ACHN (cell line): ENCODE measurements around the gene DENND6B.
A peak's percentile ranks its signal among the peaks of the same experiment; 100 is the strongest.

Experiments used
- DNase-seq: peaks from one replicate; pipeline ENCODE4 v3.0.0-alpha.2; 2015
- in situ Hi-C: cut with HindIII; loops from 2 replicates; pipeline ENCODE4 v1.10.0; 2017; ENCODE audit warnings: low sequenced_read_pairs, low pct_ligation_motif_present, low pct_unique_long_range_greater_than_20kb

DENND6B gene

DNA sequence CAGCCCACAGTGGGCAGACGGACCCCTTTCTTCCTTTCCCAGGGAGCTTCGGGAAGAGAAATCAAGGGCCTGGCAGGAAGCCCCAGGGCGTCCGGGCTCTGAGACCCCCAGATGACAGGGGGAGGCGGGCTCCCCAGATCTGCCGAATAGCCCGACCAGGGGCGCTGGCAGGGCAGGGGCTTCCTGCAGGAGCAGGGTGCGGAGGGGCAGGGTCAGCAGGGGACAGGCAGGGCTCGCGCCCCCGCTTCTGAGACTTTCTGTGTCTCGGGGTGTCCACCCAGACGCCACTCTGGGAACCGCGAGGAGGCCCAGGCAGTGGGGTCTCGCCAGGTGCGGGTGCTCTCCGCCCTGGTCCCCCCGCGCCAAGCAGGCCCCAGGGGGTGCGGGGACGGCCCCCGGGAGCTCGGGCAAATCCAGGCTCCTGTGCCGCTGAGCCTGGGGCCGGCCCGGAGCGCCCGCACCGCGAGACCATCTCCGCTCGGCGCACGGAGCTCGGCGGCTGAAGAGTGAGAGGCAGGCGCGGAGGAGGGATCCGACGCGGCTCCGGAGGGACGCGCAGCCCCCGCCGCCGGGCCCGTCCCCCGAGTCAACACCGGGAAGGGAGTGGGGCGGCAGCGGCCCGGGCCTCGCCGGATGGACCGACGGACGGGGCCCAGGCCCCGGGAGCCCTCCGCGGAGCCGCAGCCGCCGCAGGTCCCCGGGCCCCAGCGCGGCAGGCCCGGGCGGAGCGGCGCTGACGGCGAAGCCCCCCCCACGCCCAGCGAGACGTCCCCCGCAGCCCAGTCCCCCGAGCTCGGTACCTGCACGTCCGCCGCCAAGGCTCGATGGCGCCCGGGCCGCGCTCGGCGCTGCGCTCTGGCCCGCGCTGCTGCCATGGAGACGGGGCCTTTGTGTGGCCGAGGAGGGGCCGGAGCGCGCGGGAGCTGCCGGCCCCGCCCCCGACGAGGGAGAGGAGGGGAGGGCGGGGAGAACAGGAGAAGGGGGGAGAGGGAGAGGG, 19.8 kb downstream of the DENND6B start, which contains the start of gene PLXNB2:
Gene PLXNB2 (minus strand): TSS at position 894 of the 997 bp plus-strand sequence. CDS start 17,062 bp downstream, outside the sequence.
- peak; percentile 55 for DNase-seq

DNA sequence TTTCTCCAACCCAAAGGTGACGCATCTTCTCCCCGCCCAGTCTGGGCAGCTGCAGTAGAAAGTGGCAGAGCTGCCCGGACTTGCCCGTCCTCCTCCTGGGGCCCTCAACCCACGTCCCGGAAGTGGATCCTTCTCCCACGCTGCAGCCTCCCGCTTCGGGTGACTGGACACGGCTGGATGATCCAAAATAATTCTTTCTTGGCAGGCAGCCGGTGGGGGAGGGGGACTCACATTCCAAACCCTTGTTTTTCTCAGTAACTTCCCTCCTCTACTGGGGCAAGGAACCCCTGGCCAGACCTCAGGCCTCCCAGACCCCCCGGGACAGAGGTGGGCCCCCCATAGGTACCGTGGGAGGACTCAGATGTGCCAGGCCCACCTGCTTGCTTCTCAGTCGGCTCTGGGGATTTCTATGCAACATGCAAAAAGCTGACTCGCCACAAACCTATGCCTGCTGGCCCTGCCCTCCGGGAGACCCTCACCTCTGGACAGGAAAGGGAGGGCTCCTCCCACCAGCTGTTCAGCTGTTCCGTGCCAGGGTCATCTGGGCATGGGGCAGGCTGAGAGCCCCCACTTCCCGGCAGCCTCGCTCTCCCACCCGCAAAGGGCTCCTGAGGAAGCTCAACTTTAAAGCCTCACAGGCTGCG, 20.8 kb downstream of the DENND6B start:
- peak; percentile 94 for DNase-seq
- in situ Hi-C loops = no loop called here

More for the DNA sequence above, 19.8 kb downstream of the DENND6B start, which contains the start of gene PLXNB2:
- in situ Hi-C loops = no loop called here

DNA sequence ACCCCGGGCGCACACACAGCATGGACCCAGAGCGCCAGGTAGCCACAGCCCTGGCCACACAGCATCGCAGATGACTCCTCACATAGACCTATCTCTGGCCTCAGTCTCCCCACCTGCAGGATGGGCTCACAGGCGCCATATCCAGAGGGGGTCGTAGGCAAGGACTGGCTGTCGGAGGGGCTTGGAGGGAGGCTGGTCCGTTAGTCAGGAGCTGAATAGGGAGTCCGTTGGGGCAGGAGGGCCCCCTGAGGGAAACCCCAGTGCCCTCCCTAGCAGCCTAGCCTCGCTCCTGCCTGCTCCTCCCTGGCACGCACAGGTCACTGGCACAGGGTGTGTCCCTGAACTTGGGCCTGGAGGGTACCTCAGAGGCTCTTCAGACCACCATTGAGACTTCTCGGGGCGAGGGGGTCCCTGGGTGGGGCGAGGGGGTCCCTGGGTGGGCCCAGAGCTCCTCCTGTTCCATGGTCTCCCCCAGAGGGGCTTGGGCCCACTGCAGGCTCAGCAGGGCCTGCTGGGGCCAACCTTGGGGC, 21.4 kb downstream of the DENND6B start:
- in situ Hi-C loops = no loop called here
- DNase-seq = no peak

DNA sequence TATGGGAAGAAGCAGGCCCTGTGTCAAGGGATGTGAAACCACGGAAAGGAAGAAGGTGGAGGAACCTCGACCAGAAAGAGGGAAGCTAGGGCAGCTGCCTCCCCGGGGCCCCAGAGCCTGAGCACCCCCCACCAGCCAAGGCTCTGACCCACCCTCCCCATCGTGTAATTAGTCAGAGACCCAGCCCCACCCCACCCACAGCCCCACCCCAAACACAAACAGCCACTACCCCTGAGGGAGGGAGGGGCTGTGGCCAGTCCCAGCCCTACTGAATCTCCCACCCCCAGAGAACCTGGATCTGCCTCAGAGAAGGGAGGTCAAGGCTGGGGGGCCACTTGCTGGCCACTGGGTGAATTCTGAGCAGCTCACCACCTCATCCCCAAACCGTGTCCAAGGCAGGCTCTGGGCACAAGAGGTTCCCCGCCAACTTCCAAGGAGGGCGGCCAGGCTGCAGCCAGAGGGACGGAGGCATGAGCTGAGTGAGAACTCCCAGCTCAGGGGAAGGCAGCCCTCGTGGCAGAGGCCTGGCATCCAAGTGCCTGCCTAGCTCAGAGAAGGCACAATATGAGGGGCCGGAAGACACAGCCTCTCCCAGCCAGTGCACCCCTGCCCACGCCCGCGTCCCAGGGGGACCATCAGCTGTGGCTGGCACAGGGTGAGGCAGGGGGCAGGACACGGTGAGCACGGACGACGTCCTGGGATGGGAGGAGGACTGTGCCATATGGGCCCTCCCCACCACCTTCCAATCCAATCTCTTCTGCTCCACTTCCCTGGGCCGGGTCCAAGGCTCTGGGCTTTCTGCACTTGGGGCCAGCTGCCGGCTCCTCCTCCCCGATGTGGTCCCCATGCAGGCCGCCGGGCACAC, 22.1 kb downstream of the DENND6B start:
- in situ Hi-C loops = no loop called here
- DNase-seq = peak; percentile 45

DNA sequence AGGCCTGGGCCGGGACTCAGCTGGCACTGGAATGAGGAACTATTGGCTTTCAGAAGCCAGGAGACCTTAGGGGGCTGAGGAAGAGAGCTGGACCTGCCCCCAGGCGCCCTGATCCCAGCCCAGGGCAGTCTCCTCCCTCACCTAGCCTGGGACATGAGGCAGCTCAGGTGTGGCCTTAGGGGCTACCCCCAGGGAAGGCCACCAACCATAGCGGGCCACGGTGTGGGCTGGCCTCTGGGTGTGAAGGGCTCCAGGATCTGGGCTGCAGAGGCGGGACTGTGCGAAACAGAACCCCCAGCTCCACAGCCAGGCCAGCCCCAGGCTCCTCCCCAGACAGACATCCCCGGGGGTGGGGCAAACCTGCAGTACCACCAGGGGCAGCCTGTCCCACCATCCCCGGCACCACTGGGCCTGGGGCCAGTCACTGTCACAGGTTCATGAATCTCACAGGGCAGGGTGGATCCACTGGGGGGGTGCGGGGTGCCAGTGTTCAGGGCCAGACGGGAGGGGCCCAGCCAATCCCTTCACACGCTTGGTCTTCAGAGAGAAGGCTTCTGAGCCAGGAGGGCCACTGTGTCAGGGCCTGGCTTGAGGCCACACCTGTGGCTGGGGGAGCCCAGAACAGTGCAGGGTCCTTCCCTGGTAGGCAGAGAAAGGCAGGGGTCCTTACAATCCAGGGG, 22.8 kb downstream of the DENND6B start:
- no peak for DNase-seq
- in situ Hi-C loops = no loop called here

DNA sequence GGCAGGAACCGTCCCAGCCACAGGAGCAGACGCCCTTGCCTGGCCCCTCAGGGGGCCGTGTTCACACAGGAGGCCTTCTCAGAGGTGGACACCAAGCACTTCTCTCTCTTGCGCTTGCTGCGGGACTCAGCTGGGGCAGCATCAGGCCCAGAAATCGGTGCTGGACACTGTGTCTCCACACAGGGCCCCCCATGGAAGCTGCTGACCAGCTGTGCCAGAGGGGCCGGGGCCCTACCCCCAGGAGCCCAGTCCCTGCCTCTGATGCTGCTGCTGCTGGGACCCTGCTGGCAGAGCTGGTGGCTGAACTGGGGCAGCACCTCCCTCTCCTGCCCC, 23.3 kb downstream of the DENND6B start:
- in situ Hi-C loops = no loop called here
- no peak for DNase-seq

DNA sequence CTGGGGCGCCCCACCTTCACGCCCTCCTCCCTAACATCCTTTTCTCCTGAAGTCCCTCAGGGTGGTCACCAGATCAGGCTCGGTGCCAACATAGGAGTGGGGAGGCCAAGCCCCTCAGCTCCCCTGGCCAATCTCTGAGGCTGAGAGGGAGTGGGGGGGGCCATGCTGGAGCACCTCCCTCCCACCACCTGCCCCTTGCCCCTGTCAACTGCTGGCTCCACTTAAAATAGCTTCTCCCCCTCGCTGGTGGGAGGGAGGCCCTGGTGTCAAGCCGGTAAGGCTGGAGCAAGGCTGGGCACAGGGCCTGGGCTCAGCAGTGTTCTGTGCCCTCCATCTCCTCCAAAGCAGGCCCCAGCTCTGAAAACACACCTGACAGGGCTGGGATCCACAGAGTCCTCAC, 24.2 kb downstream of the DENND6B start:
- DNase-seq = no peak
- in situ Hi-C loops = no loop called here

DNA sequence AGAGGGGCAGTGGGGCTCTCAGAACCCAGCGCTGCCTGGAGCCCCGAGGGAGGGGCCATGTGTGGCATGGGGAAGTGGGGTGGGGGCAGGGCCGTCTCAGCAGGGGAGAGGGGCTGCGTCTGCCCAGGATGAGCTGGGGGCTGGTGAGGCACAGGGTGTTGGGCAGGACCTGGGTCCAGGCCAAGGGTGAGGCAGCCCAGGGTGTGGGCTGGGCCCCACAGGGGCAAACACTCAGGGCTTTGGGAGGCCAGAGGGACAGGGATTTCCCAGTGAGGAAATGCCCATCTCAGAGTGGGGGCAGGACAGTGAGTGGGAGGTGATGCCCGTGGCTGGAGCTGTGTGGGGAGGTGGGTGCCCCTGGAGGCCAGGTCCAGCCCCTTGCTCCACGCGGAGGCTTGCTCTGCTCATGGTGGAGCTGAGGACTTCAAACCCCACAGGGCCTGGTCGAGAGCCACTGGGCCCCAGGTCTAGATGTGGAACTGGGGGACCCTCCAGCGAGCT, 24.7 kb downstream of the DENND6B start:
- DNase-seq = no peak
- in situ Hi-C loops = no loop called here

DNA sequence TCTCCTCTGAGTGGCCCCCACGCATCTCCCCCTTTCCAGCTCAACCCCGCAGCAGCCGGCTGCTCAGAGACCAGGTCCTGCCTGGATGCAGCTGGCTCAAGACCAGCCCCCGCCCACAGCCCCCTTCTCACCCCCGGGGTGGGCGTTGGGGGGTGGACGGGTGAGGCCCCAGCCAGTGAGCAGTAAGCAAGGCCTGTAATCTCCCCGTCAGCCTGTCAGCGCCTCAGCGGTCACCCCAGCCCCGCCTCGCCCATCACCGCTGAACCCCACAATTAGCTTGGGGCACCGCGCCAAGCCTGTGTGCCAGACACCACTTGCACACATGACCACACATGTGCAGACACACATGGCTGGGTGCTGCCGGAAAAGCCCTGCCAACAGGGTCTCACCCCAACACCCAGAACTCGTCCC, 25.2 kb downstream of the DENND6B start:
- in situ Hi-C loops = no loop called here
- no peak for DNase-seq

DNA sequence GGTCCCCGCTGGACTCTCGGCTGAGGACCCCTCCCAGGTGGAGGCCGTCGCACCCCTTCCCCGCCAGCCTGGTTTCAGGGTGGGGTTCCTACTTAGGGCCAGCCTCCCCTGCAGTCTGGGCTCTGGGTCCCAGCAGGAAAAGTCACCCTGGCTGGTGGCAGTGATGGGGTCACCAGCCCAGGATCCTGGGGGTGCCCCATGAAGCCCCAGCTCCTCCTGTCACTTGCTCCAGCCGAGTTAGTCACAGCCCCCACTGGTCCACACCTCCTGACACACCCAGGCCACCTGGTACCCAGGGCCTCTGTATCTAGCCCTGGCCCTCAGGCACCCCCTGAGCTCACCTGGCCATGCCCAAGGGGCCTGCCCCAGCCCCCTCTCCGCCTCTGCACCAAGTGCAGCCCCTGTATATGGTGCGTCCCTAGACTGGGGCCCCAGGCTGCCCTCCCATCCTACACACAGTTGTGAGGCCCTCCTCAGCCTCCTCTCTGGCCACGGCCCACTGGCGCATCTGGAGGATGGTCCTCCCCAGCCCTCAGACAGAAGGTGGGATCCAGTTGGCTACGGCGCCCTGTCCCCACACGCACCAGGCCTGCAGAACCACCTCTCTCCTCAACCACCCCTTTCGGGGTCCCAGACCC, 26.1 kb downstream of the DENND6B start:
- in situ Hi-C loops = no loop called here

DNA sequence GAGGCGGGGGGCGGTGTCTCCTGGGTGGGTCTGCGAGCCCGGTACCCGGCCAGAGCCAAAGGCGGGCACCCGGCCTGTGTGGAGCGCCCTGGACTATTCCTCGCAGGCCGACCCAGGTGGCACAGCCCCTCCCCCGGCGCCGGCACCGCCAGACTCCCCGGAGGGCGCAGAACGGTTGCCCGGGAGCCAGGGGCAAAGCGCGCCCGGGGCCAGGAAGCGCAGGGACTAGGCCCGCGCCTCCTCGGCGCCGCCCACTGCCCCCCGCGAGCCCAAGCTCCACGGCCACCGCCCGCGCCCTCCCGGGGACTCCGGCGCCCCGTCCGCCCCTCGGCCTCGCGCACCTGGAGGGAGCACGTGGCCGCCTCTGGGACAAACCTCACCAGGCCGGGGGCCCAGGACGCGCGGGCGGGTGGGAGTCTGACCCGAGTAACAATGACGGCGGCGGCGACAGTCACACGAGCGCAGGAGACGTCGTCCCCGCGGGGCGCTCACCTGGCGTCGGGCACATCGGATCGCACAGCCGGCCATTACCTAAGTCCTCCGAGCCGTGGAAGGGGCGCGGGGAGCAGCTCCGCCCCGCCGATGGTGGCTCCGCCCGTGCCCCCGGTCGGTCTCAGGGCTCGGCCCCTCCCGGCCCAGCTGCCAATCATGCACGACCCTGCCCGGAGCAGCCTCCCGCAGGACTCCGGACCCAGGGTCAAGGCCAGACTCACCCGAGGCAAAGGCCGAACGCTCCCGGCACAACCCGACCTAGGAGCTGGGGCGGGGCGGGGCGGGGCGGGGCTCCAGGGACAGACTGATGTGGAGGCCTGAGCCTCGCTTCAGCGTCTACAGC, 26.8 kb downstream of the DENND6B start:
- no peak for DNase-seq
- in situ Hi-C loops = no loop called here

More for the DNA sequence above, 26.1 kb downstream of the DENND6B start:
- DNase-seq = no peak

DNA sequence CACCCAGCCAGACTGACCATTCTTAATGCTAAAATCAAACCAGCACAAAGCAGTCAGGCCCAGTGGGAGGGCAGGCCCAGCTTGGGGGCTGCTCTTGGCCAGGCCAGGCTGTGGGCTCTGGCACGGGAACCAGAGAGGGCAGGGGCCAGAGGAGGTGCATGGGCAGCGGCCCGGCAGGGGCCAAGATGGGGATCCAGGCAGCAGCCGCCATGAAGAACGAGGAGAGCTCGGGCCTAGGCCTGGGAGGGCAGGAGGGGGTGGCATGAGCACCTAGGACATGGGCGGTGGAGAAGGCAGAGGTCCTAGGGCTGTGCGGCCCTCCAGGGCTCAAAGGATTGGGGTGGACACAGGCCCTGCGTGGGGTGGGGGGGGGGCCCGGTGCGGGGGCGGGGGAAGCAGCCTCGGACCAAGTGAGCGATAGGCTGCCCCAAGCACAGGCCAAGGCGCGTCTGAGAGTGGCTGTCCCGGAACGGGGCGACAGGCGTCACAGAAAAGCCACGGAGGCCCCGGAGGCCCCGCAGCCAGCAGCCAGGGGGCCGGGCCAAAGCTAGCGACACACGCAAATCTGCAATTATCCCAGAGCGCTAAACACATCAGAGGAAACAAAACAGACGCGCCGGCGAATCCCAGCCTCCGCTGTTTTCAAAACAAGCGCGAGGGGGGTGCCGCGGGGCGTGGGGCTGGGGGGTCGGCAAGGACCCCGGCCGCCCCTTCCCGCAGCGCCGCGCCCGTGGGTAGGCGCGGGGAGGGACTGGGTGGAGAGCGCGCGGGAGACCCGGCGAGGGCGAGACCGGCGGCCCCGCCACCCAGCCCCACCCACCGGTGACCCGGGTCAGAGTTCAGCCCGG, 27.7 kb downstream of the DENND6B start:
- DNase-seq = no peak
- in situ Hi-C loops = no loop called here

DNA sequence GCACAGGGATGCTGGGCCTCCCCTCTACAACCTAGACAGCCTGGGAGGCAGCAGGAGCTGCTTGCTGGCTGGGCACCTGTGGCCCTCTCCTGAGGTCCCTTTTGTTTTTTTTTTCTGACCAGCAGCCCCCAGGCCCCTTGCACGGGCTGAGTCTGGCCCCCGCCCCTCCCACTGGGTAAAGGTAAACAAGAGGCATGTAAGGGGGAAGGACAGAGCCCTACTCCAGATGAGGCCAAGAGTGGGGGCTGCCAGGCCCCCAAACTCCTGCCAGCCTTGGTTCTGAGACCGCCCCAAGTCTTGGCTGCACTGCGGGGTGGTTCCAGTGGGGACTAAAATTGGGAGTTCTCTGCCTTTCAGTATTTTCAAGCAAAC, 28.6 kb downstream of the DENND6B start:
- no peak for DNase-seq
- in situ Hi-C loops = no loop called here

DNA sequence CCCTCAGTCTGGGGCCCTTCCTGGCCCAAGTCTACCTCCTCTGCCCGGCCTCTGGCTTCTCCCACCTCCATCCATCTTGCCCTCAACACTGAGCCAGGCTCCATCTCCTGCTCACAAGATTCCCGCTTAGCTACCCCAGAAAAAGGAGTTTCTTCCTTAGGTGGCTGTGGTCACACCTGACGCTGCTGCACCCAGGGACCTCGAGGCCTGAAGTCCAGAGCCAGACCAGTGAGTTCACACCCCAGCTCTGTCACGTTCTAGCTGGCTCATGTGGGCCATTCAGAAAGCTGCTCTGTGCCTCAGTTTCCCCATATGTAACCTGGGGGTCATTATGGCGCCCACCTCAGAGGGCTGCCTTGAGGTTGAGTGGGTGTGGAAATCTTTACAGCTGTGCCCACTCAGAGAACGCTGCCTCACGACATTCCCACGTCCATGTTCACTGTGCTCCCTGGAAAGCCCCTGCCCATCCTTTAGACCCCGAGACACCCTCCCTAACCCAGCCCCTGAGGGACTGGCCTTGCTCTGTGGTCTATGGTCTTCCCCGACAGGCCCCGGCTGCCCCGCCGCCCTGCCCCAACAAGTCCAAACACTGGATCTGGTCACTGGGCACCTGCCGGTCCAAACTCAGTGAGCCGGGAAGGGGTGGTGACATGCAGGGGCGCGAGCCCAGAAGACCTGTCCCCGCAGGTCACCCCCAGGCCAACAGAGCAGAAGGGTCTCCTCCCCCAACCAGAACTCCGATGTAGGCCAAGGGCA, 29.1 kb downstream of the DENND6B start:
- in situ Hi-C loops = no loop called here
- no peak for DNase-seq
